ENCODE data around the gene USP16. TPM values are rescaled to one million over a fixed set of nuclear protein-coding genes. Genes with fewer than 3 reads are reported as not detected.

The USP16 gene
- polyA plus RNA-seq, 2 of the 4 experiments (the other 2 are of a cell fraction): 23.6 to 40.7 TPM

DNA sequence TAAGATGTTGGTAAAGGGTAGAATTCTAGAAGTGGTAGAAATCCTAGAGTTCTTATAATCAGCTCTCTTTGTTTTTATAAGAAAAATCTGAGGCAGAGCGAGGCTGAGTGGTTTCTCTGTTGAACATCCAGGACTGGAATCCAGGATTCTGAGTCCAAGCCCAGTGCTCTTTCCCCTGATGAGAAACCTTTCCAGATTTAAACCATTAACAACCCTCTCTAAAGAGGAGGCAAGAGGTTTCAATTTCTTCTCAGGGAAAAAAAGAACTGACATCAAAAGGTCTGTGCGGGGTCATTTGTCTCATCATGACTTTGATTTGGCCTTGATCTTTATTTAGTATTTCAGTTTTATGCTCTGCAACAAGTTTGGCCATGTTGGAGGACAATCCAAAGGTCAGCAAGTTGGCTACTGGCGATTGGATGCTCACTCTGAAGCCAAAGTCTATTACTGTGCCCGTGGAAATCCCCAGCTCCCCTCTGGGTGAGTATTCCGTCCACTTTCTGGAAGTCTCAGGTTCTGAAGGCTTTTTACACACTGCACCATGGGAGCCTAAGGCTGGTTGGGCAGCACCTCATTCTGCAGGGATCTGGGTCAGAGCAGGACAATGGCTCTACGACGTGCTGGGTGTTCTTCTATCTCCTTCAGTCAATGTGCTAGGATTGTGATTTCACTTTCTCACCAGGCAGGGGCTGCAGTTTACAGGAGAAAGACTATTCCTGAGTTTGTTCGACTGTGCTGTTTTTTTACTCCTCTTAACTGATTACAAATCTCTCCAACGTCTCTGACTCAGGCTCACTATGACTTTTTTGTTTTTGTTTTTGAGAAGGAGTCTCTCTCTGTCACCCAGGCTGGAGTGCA is 67.9 kb downstream of the USP16 start:
- no peak for TF ChIP-seq POLR2A (IDR thresholded peaks at IDR 0.05; ENCODE audit: low read length)
- TF ChIP-seq, protein P1, sequence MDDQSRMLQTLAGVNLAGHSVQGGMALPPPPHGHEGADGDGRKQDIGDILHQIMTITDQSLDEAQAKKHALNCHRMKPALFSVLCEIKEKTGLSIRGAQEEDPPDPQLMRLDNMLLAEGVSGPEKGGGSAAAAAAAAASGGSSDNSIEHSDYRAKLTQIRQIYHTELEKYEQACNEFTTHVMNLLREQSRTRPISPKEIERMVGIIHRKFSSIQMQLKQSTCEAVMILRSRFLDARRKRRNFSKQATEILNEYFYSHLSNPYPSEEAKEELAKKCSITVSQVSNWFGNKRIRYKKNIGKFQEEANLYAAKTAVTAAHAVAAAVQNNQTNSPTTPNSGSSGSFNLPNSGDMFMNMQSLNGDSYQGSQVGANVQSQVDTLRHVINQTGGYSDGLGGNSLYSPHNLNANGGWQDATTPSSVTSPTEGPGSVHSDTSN (IDR thresholded peaks at IDR 0.05): no peak
- no peak for TF ChIP-seq PHF8 (IDR thresholded peaks at IDR 0.05; ENCODE audit: borderline replicate concordance, low read depth)
- TF ChIP-seq HDAC2 (IDR thresholded peaks at IDR 0.05): no peak
- no peak for TF ChIP-seq MYC (IDR thresholded peaks at IDR 0.05; ENCODE audit: borderline replicate concordance, low read length)
- TF ChIP-seq ESRRA (IDR thresholded peaks at IDR 0.05; ENCODE audit: borderline replicate concordance, low read length): no peak
- TF ChIP-seq, protein P2, sequence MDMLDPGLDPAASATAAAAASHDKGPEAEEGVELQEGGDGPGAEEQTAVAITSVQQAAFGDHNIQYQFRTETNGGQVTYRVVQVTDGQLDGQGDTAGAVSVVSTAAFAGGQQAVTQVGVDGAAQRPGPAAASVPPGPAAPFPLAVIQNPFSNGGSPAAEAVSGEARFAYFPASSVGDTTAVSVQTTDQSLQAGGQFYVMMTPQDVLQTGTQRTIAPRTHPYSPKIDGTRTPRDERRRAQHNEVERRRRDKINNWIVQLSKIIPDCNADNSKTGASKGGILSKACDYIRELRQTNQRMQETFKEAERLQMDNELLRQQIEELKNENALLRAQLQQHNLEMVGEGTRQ (IDR thresholded peaks at IDR 0.05): no peak
- no peak for TF ChIP-seq KDM5A (IDR thresholded peaks at IDR 0.05)
- TF ChIP-seq SMC3 (IDR thresholded peaks at IDR 0.05): no peak
- 64% methylated on average over 9 of the region's 9 CpGs for WGBS (ENCODE audit: missing lambda C conversion rate)
- POLR2A ChIA-PET: no interaction called here
- FAIRE-seq (no peak), DNase-seq (ENCODE audit: low read depth in 1 of 2, low spot score in 1 of 2) (no peak), ATAC-seq (no peak)
- Histone ChIP-seq H3K27ac (no peak overlapping the region), H3K4me2 (no peak overlapping the region), H3K9me3 (no peaks in the 10 kb centered on the region), H3K4me1 (peaks cover 12% of the 10 kb centered on the region), H3K4me3 (no peak overlapping the region)
- CTCF ChIA-PET: interaction anchor here (0.6 to 2.6 kb wide), 7 partner anchors 16 to 281 kb away, joined by 3 to 9 read pairs (median 4); no protein-coding TSS in a partner anchor

DNA sequence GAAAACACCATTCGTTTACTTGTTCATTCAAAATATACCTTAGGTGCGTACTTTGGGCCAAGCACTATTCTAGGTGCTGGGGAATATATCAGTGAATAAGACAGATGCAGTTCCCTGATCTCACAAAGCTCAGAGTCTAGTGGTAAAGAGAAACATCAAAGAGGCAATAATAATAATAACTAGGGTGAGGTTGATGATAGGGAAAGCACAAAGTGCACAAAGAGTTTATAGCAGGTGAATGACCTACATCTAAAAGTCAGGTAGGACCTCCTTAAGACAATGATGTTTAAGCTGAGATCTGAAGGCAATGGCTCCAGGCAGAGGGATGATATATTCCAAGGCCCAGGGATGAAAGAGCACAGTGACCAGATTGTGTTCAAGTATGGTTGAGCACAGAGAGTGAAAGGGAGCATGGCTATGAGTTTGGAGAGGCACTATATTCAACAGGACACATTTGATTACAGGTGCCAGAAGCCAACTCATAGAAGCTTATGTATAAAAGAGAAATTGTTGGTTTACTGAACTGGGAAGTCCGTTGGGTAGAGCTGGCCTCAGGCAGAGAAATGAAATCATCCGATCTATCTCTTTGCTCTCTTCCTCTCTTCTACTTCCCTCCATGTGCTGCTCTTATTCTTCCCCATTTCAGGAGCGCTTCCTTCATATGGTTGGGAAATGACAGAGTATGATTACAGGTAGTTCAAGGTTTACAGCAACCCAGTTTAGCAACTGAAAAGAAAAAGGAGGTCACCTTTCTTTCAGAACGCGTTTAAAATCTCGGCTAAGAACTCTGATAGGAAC is 71.9 kb downstream of the USP16 start:
- Histone ChIP-seq H3K27ac (no peak overlapping the region), H3K9me3 (no peaks in the 10 kb centered on the region), H3K4me1 (peaks cover 1% of the 10 kb centered on the region; the same call in 2 of the 3 replicates), H3K4me2 (no peak overlapping the region), H3K4me3 (no peak overlapping the region)
- no peak for DNase-seq (ENCODE audit: low read depth in 1 of 2, low spot score in 1 of 2)
- TF ChIP-seq ZSCAN20 (CRISPR knock-in tag; IDR thresholded peaks at IDR 0.05): no peak
- TF ChIP-seq ZFP36 (IDR thresholded peaks at IDR 0.05; ENCODE audit: borderline replicate concordance, partially characterized antibody): no peak
- no peak for TF ChIP-seq EHMT2 (IDR thresholded peaks at IDR 0.05; ENCODE audit: low read depth)
- TF ChIP-seq NR3C1 (IDR thresholded peaks at IDR 0.05): no peak
- TF ChIP-seq BHLHE40 (IDR thresholded peaks at IDR 0.05; ENCODE audit: low read depth, low read length): no peak
- TF ChIP-seq, protein P3, sequence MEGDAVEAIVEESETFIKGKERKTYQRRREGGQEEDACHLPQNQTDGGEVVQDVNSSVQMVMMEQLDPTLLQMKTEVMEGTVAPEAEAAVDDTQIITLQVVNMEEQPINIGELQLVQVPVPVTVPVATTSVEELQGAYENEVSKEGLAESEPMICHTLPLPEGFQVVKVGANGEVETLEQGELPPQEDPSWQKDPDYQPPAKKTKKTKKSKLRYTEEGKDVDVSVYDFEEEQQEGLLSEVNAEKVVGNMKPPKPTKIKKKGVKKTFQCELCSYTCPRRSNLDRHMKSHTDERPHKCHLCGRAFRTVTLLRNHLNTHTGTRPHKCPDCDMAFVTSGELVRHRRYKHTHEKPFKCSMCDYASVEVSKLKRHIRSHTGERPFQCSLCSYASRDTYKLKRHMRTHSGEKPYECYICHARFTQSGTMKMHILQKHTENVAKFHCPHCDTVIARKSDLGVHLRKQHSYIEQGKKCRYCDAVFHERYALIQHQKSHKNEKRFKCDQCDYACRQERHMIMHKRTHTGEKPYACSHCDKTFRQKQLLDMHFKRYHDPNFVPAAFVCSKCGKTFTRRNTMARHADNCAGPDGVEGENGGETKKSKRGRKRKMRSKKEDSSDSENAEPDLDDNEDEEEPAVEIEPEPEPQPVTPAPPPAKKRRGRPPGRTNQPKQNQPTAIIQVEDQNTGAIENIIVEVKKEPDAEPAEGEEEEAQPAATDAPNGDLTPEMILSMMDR (IDR thresholded peaks at IDR 0.05): no peak
- TF ChIP-seq HDAC2 (IDR thresholded peaks at IDR 0.05): no peak
- TF ChIP-seq MAFK (IDR thresholded peaks at IDR 0.05; ENCODE audit: partially characterized antibody): no peak
- TF ChIP-seq GATA3 (IDR thresholded peaks at IDR 0.05; ENCODE audit: borderline replicate concordance): no peak
- TF ChIP-seq, protein P4, sequence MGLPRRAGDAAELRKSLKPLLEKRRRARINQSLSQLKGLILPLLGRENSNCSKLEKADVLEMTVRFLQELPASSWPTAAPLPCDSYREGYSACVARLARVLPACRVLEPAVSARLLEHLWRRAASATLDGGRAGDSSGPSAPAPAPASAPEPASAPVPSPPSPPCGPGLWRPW (IDR thresholded peaks at IDR 0.05): no peak
- no peak for FAIRE-seq
- no peak for ATAC-seq
- POLR2A ChIA-PET: no interaction called here
- CTCF ChIA-PET: interaction anchor here (1.1 to 1.3 kb wide), 3 partner anchors 9 to 252 kb away, joined by 3 to 5 read pairs (median 3); no protein-coding TSS in a partner anchor
- 91% methylated on average over 8 of the region's 8 CpGs for WGBS (ENCODE audit: missing lambda C conversion rate)
